H9 (cell line): Measurements from ENCODE around the gene GAS2. TPM values are rescaled to one million over a fixed set of nuclear protein-coding genes. Genes with fewer than 3 reads are reported as not detected.

Experiments used
- DNase-seq: peaks from one replicate; pipeline ENCODE4 v3.0.0-alpha.2; 2017
- H2AFZ ChIP-seq: one replicate; pipeline ENCODE4 v1.6.1; 2013; ENCODE audit warnings: mild to moderate bottlenecking, low read length, control low read depth, moderate library complexity
- H2AK5ac ChIP-seq: 2 replicates; pipeline ENCODE4 v1.6.1; 2013; ENCODE audit warnings: low read length, control low read depth, mixed read lengths; ENCODE audit not compliant: insufficient read length
- H2BK120ac ChIP-seq: one replicate; pipeline ENCODE4 v1.6.1; 2013; ENCODE audit warnings: low read depth, mild to moderate bottlenecking, low read length, control low read depth, inconsistent platforms; ENCODE audit not compliant: poor library complexity, severe bottlenecking
- H2BK12ac ChIP-seq: 2 replicates; pipeline ENCODE4 v1.6.1; 2013; ENCODE audit warnings: low read length, control low read depth, mixed read lengths, low read depth; ENCODE audit not compliant: insufficient read length
- H2BK15ac ChIP-seq: 2 replicates; pipeline ENCODE4 v1.6.1; 2013; ENCODE audit warnings: low read depth, low read length, control low read depth
- H2BK20ac ChIP-seq: one replicate; pipeline ENCODE4 v1.6.1; 2013; ENCODE audit warnings: low read depth, mild to moderate bottlenecking, low read length, control low read depth, inconsistent platforms; ENCODE audit not compliant: poor library complexity, severe bottlenecking
- H2BK5ac ChIP-seq: 2 replicates; pipeline ENCODE4 v1.6.1; 2013; ENCODE audit warnings: low read length, control low read depth, mixed read lengths; ENCODE audit not compliant: insufficient read length
- H3K14ac ChIP-seq: 2 replicates; pipeline ENCODE4 v1.6.1; 2013; ENCODE audit warnings: low read length, control low read depth; ENCODE audit not compliant: insufficient read depth
- H3K18ac ChIP-seq: 2 replicates; pipeline ENCODE4 v1.6.1; 2013; ENCODE audit warnings: low read depth, mild to moderate bottlenecking, mixed read lengths, low read length, control low read depth; ENCODE audit not compliant: insufficient read length
- H3K23ac ChIP-seq: 2 replicates; pipeline ENCODE4 v1.6.1; 2013; ENCODE audit warnings: low read length, control low read depth, mixed read lengths, low read depth; ENCODE audit not compliant: insufficient read length
- H3K23me2 ChIP-seq: 2 replicates; pipeline ENCODE4 v1.6.1; 2013; ENCODE audit warnings: low read depth, mild to moderate bottlenecking, mixed read lengths, low read length, control low read depth; ENCODE audit not compliant: insufficient read length, poor library complexity, severe bottlenecking
- H3K27ac ChIP-seq: 2 replicates; pipeline ENCODE4 v1.5.1; 2013; ENCODE audit warnings: low read length, control low read depth, mixed read lengths, low read depth; ENCODE audit not compliant: insufficient read length
- H3K27me3 ChIP-seq: 2 replicates; pipeline ENCODE4 v1.6.1; 2013; ENCODE audit warnings: low read length, control low read depth, inconsistent platforms; ENCODE audit not compliant: insufficient read depth
- H3K4ac ChIP-seq: 2 replicates; pipeline ENCODE4 v1.6.1; 2013; ENCODE audit warnings: low read depth, mild to moderate bottlenecking, control low read depth, inconsistent platforms, low read length, moderate library complexity
- H3K4me1 ChIP-seq: 2 replicates; pipeline ENCODE4 v1.6.1; 2013; ENCODE audit warnings: low read length, control low read depth, inconsistent platforms; ENCODE audit not compliant: insufficient read depth
- H3K4me2 ChIP-seq: 2 replicates; pipeline ENCODE4 v1.6.1; 2013; ENCODE audit warnings: low read length, control low read depth, mixed read lengths; ENCODE audit not compliant: insufficient read length, insufficient read depth
- H3K56ac ChIP-seq: 2 replicates; pipeline ENCODE4 v1.6.1; 2013; ENCODE audit warnings: low read depth, mild to moderate bottlenecking, mixed read lengths, low read length, control low read depth; ENCODE audit not compliant: insufficient read length
- H3K79me1 ChIP-seq: 2 replicates; pipeline ENCODE4 v1.6.1; 2013; ENCODE audit warnings: low read depth, mild to moderate bottlenecking, moderate library complexity, low read length, control low read depth, inconsistent platforms; ENCODE audit not compliant: insufficient read depth, poor library complexity, severe bottlenecking
- H3K79me2 ChIP-seq: 2 replicates; pipeline ENCODE4 v1.6.1; 2013; ENCODE audit warnings: low read length, control low read depth, inconsistent platforms; ENCODE audit not compliant: insufficient read depth
- H3K9ac ChIP-seq: 2 replicates; pipeline ENCODE4 v1.6.1; 2013; ENCODE audit warnings: low read length, control low read depth, mixed read lengths; ENCODE audit not compliant: insufficient read length; ENCODE audit errors: extremely low read depth
- H3K9me3 ChIP-seq: one replicate; pipeline ENCODE4 v1.6.1; 2013; ENCODE audit warnings: low read depth, low read length, inconsistent platforms; ENCODE audit not compliant: control insufficient read depth
- H3T11ph ChIP-seq: one replicate; pipeline ENCODE4 v1.6.1; 2013; ENCODE audit warnings: mild to moderate bottlenecking, low read length, control low read depth, inconsistent platforms
- H4K20me1 ChIP-seq: one replicate; pipeline ENCODE4 v1.6.1; 2013; ENCODE audit not compliant: control insufficient read depth, insufficient read length, insufficient read depth
- H4K5ac ChIP-seq: 2 replicates; pipeline ENCODE4 v1.6.1; 2013; ENCODE audit warnings: low read depth, mild to moderate bottlenecking, mixed read lengths, low read length, control low read depth; ENCODE audit not compliant: insufficient read length
- H4K8ac ChIP-seq: replicated peaks from 2 replicates; pipeline ENCODE4 v1.6.1; 2013; ENCODE audit warnings: low read length, control low read depth, mixed read lengths, low read depth; ENCODE audit not compliant: insufficient read length
- H4K91ac ChIP-seq: 2 replicates; pipeline ENCODE4 v1.6.1; 2013; ENCODE audit warnings: low read depth, mild to moderate bottlenecking, moderate library complexity, mixed read lengths, low read length, control low read depth; ENCODE audit not compliant: insufficient read length
- H3K27ac Mint-ChIP-seq, 3 experiments: 2 replicates in 2 of 3; 3 replicates in 1 of 3; pipeline ENCODE4 v1.8.0; 2020 to 2021; ENCODE audit warnings: mixed read lengths in 3 of 3, mild to moderate bottlenecking in 1 of 3, moderate library complexity in 1 of 3
- H3K27me3 Mint-ChIP-seq: 2 replicates; pipeline ENCODE4 v1.8.0; 2021; ENCODE audit warnings: low read depth, mild to moderate bottlenecking, moderate library complexity, mixed read lengths
- H3K36me3 Mint-ChIP-seq, 3 experiments: 2 replicates in 2 of 3; 3 replicates in 1 of 3; pipeline ENCODE4 v1.8.0; 2020 to 2021; ENCODE audit warnings: low read depth in 3 of 3, mixed read lengths in 3 of 3; ENCODE audit not compliant: insufficient read depth in 1 of 3
- H3K4me1 Mint-ChIP-seq, 2 experiments: 2 replicates each; pipeline ENCODE4 v1.8.0; 2020; ENCODE audit warnings: mixed read lengths in 2 of 2
- H3K4me3 Mint-ChIP-seq, 2 experiments: 2 replicates in 1 of 2; 3 replicates in 1 of 2; pipeline ENCODE4 v1.8.0; 2020 to 2021; ENCODE audit warnings: mild to moderate bottlenecking in 2 of 2, mixed read lengths in 2 of 2, moderate library complexity in 1 of 2
- H3K9me3 Mint-ChIP-seq, 2 experiments: 2 replicates in 1 of 2; 3 replicates in 1 of 2; pipeline ENCODE4 v1.8.0; 2020; ENCODE audit warnings: mild to moderate bottlenecking in 2 of 2, mixed read lengths in 2 of 2, moderate library complexity in 1 of 2
- WGBS: extraction: QIAGEN DNeasy Blood & Tissue Kit; methylation state at CpG from one replicate; pipeline ENCODE4 v1.1.7; 2013; ENCODE audit warnings: missing lambda C conversion rate, low lambda C conversion rate, mixed read lengths; ENCODE audit not compliant: insufficient read length; ENCODE audit errors: extremely low coverage; 5-methylcytosine and 5-hydroxymethylcytosine counted together
- total RNA-seq: library from RNA; stranded (reverse); gene quantifications from 2 replicates; pipeline ENCODE4 v1.2.1, GENCODE V29; 2021
- TF ChIP-seq, protein P1 (sequence below): fragments of 200-600 bp; sonication (generic); conservative IDR thresholded peaks from 3 replicates; pipeline ENCODE4 v1.8.0; 2021; ENCODE audit warnings: antibody characterized with exemption, mild to moderate bottlenecking

Gene GAS2
- total RNA-seq, 1 experiment from 2014 or later = 1.7 TPM

DNA sequence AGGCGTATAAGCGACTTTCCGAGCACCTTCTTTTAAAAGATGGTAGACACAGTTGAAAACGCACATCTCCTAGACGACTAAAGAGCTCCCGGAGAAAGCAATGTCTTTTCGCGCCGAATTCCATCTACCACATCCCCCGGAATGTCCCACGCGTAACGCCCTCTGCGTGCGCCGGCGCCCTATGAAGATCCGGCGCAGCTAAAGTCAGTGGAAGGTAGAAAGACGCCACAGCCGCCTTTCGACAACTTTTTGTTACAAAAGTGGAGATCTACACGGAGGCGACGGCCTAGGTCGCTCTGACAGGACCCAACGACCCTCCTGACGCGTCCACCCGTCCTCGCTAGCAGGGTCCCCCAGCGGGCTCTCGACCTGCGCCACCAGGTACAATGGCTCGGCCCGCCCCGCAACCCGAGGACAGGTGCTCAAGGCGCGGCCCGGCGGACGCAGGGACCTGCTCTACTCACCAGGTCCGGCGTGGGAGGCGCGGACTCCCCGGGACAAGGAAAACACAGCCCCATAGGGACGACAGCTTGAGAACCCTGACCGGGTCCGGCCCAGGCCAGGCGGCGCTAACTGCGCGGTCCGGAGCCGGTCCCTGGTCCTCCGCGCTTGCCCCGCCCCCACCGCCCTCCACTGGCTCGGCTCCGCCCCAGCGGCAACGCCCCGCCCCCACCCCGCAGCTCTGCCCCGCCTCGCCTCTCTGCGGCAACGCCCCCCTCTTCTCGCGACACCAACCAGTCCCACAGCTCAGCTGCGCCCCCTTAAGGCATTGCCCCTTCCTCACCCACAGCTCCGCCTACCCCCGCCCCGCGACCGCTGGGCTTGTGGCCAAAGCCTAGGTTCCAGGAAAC is 163.0 kb downstream of the GAS2 start, which contains the start of gene SVIP:
TSS of gene SVIP (minus strand) at position 571 of the 851 bp plus-strand sequence. CDS start at position 518, 53 bp downstream.
- H3K9me3 ChIP-seq = no peaks in the 10 kb centered on the region
- no peaks in the 10 kb centered on the region for H3K79me2 ChIP-seq
- no peaks in the 10 kb centered on the region for H4K20me1 ChIP-seq
- Mint-ChIP-seq H3K9me3 (no peaks in the 10 kb centered on the region; a peak in 1 of 5 replicates), H3K27me3 (peaks cover 24% of the 10 kb centered on the region), H3K4me3 (peak within 1 kb of the TSS; percentile 85 to 93), H3K36me3 (no peaks in the 10 kb centered on the region; a peak in 2 of 7 replicates), H3K4me1 (peaks cover 13 to 26% of the 10 kb centered on the region in 2 experiments), H3K27ac (peak within 1 kb of the TSS in 1 of 3 experiments; percentile 66; a peak in 1 of 7 replicates)
- no peak within 1 kb of the TSS for H2AFZ ChIP-seq
- H3K4ac ChIP-seq = no peak within 1 kb of the TSS
- H2BK120ac ChIP-seq = no peak within 1 kb of the TSS
- peak within 1 kb of the TSS; percentile 44 for H3K4me2 ChIP-seq
- no peak within 1 kb of the TSS for H2BK12ac ChIP-seq
- no peaks in the 10 kb centered on the region for H3K27me3 ChIP-seq
- H3K14ac ChIP-seq = peak within 1 kb of the TSS; percentile 10; the same call in 1 of the 2 replicates
- H2BK15ac ChIP-seq = no peak within 1 kb of the TSS
- H2BK5ac ChIP-seq = no peak within 1 kb of the TSS
- H3T11ph ChIP-seq = no peak within 1 kb of the TSS
- TF ChIP-seq, protein P1, sequence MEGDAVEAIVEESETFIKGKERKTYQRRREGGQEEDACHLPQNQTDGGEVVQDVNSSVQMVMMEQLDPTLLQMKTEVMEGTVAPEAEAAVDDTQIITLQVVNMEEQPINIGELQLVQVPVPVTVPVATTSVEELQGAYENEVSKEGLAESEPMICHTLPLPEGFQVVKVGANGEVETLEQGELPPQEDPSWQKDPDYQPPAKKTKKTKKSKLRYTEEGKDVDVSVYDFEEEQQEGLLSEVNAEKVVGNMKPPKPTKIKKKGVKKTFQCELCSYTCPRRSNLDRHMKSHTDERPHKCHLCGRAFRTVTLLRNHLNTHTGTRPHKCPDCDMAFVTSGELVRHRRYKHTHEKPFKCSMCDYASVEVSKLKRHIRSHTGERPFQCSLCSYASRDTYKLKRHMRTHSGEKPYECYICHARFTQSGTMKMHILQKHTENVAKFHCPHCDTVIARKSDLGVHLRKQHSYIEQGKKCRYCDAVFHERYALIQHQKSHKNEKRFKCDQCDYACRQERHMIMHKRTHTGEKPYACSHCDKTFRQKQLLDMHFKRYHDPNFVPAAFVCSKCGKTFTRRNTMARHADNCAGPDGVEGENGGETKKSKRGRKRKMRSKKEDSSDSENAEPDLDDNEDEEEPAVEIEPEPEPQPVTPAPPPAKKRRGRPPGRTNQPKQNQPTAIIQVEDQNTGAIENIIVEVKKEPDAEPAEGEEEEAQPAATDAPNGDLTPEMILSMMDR = peak; percentile 72
- peak within 1 kb of the TSS; percentile 37 for H3K9ac ChIP-seq
- no peak within 1 kb of the TSS for H3K23ac ChIP-seq
- H4K5ac ChIP-seq = no peak within 1 kb of the TSS
- no peak within 1 kb of the TSS for H2BK20ac ChIP-seq
- H3K23me2 ChIP-seq = peaks cover 3% of the 10 kb centered on the region
- H3K18ac ChIP-seq = no peak within 1 kb of the TSS
- no peak within 1 kb of the TSS for H4K8ac ChIP-seq
- H3K79me1 ChIP-seq = no peaks in the 10 kb centered on the region
- H2AK5ac ChIP-seq = no peak within 1 kb of the TSS
- no peaks in the 10 kb centered on the region for H3K4me1 ChIP-seq
- no CpG with 5 or more reads among the region's 79 CpGs for WGBS
- H3K56ac ChIP-seq = no peak within 1 kb of the TSS
- peak; percentile 96 for DNase-seq
- no peak within 1 kb of the TSS for H3K27ac ChIP-seq
- no peak within 1 kb of the TSS for H4K91ac ChIP-seq
